Common myeloid progenitor, CD34-positive (primary cell): Measurements from ENCODE around the gene CERS3.

Experiments used
- CTCF ChIA-PET: fragments of 350-600 bp; sonication (Branson Sonifier 250); formaldehyde crosslinking; loops from one replicate; lab custom pipeline; 2021; ENCODE audit warnings: antibody characterized with exemption; lab: Charles Lee
- POLR2A ChIA-PET: fragments of 350-600 bp; sonication (Branson Sonifier 250); formaldehyde crosslinking; loops from one replicate; lab custom pipeline; 2021; ENCODE audit warnings: antibody characterized with exemption; lab: Charles Lee
- DNase-seq, 3 donors: peaks; one replicate each; pipeline versions ENCODE4 v3.0.0 to v3.0.0-alpha.2; 2013
- H3K27ac ChIP-seq, 2 experiments: 1 replicate in 1 of 2; 2 replicates in 1 of 2; pipeline ENCODE4 v1.7.0; 2013; ENCODE audit warnings: inconsistent platforms in 2 of 2, low read length in 2 of 2, mild to moderate bottlenecking in 2 of 2, low read depth in 1 of 2, moderate library complexity in 1 of 2; ENCODE audit not compliant: severe bottlenecking in 2 of 2, insufficient read depth in 1 of 2, poor library complexity in 1 of 2
- H3K27me3 ChIP-seq, 5 experiments: replicated peaks in 2 of 5; 1 replicate in 3 of 5; 2 replicates in 2 of 5; pipeline versions ENCODE4 v1.6.1 to v1.7.0; 2013; ENCODE audit warnings: low read length in 4 of 5, mild to moderate bottlenecking in 2 of 5, moderate library complexity in 2 of 5, inconsistent platforms in 1 of 5; ENCODE audit not compliant: insufficient read depth in 5 of 5, control insufficient read depth in 4 of 5
- H3K36me3 ChIP-seq, 4 experiments: 1 replicate in 2 of 4; 2 replicates in 2 of 4; pipeline versions ENCODE4 v1.6.1 to v1.7.0; 2013; ENCODE audit warnings: low read length in 3 of 4, control low read depth in 1 of 4, mild to moderate bottlenecking in 1 of 4; ENCODE audit not compliant: control insufficient read depth in 4 of 4, insufficient read depth in 4 of 4
- H3K4me1 ChIP-seq, 4 experiments: 1 replicate in 3 of 4; 2 replicates in 1 of 4; pipeline versions ENCODE4 v1.6.1 to v1.7.1; 2013; ENCODE audit warnings: low read length in 3 of 4, mild to moderate bottlenecking in 3 of 4, control low read depth in 1 of 4, inconsistent platforms in 1 of 4, moderate library complexity in 1 of 4; ENCODE audit not compliant: control insufficient read depth in 4 of 4, insufficient read depth in 4 of 4; ENCODE audit errors: control extremely low read depth in 1 of 4
- H3K4me3 ChIP-seq, 7 experiments: 1 replicate in 4 of 7; 2 replicates in 3 of 7; pipeline versions ENCODE4 v1.5.1 to v1.7.0; 2013; ENCODE audit warnings: mild to moderate bottlenecking in 7 of 7, low read length in 6 of 7, moderate library complexity in 6 of 7, inconsistent platforms in 2 of 7, low read depth in 2 of 7, control low read depth in 1 of 7; ENCODE audit not compliant: insufficient read depth in 4 of 7, control insufficient read depth in 1 of 7; ENCODE audit errors: extremely low read depth in 1 of 7
- H3K9me3 ChIP-seq, 5 experiments: 1 replicate in 4 of 5; 2 replicates in 1 of 5; pipeline versions ENCODE4 v1.6.1 to v1.7.1; 2013; ENCODE audit warnings: low read length in 4 of 5, mild to moderate bottlenecking in 2 of 5, inconsistent platforms in 1 of 5, low read depth in 1 of 5, moderate library complexity in 1 of 5; ENCODE audit not compliant: control insufficient read depth in 4 of 5, insufficient read depth in 2 of 5; ENCODE audit errors: control extremely low read depth in 1 of 5
- WGBS: methylation state at CpG from one replicate; pipeline ENCODE4 v1.1.5; 2013; ENCODE audit not compliant: insufficient coverage; 5-methylcytosine and 5-hydroxymethylcytosine counted together

The CERS3 gene

GRCh38 chr15:100501117-100501516, 27.6 kb downstream of the CERS3 start:
- no peaks in the 10 kb centered on the region for H3K4me1 ChIP-seq
- 96% methylated on average over 4 of the region's 5 CpGs for WGBS
- H3K4me3 ChIP-seq, result no peak overlapping the region
- H3K9me3 ChIP-seq, result no peaks in the 10 kb centered on the region
- H3K36me3 ChIP-seq, result no peaks in the 10 kb centered on the region
- peaks cover 0 to 7% (median 4%) of the 10 kb centered on the region in 5 experiments for H3K27me3 ChIP-seq
- CTCF ChIA-PET, result no interaction called here
- H3K27ac ChIP-seq, result no peak overlapping the region
- no peak for DNase-seq
- POLR2A ChIA-PET, result no interaction called here

- H3K36me3 ChIP-seq, result no peaks in the 10 kb centered on the region
- POLR2A ChIA-PET, result no interaction called here
- no peak for DNase-seq
- H3K9me3 ChIP-seq, result no peaks in the 10 kb centered on the region
- H3K27ac ChIP-seq, result no peak overlapping the region
- CTCF ChIA-PET, result no interaction called here
- 100% methylated on average over 1 of the region's 4 CpGs for WGBS
- no peaks in the 10 kb centered on the region for H3K4me1 ChIP-seq
- H3K4me3 ChIP-seq, result no peak overlapping the region
- H3K27me3 ChIP-seq, result peaks cover 0 to 7% (median 5%) of the 10 kb centered on the region in 5 experiments
These were observed 28.3 kb downstream of the CERS3 start for GRCh38 chr15:100500226-100500990.

GRCh38 chr15:100495861-100496260, 32.9 kb downstream of the CERS3 start:
- WGBS, result no CpG with 5 or more reads among the region's 1 CpG
- Histone ChIP-seq H3K27ac (no peak overlapping the region), H3K27me3 (peaks cover 4 to 7% (median 5%) of the 10 kb centered on the region in 5 experiments), H3K9me3 (peaks cover 0 to 5% (median 1%) of the 10 kb centered on the region in 5 experiments), H3K36me3 (no peaks in the 10 kb centered on the region), H3K4me1 (no peaks in the 10 kb centered on the region), H3K4me3 (no peak overlapping the region)
- no peak for DNase-seq
- ChIA-PET CTCF (no interaction called here), POLR2A (no interaction called here)

- ChIA-PET CTCF (no interaction called here), POLR2A (no interaction called here)
- Histone ChIP-seq H3K27ac (no peak overlapping the region), H3K27me3 (peaks cover 0 to 5% (median 2%) of the 10 kb centered on the region in 5 experiments), H3K4me1 (no peaks in the 10 kb centered on the region), H3K4me3 (no peak overlapping the region), H3K36me3 (no peaks in the 10 kb centered on the region), H3K9me3 (peaks cover 0 to 5% (median 1%) of the 10 kb centered on the region in 5 experiments)
- WGBS, result 100% methylated on average over 2 of the region's 4 CpGs
- DNase-seq, result no peak
These were observed 35.5 kb downstream of the CERS3 start for GRCh38 chr15:100493213-100493612.

- H3K36me3 ChIP-seq, result no peaks in the 10 kb centered on the region
- no peak overlapping the region for H3K27ac ChIP-seq
- H3K9me3 ChIP-seq, result peaks cover 0 to 3% (median 0%) of the 10 kb centered on the region in 5 experiments
- peaks cover 0 to 2% (median 0%) of the 10 kb centered on the region in 5 experiments for H3K27me3 ChIP-seq
- 94% methylated on average over 9 of the region's 9 CpGs for whole genome bisulfite sequencing
- no peak for DNase-seq
- ChIA-PET CTCF (no interaction called here), POLR2A (no interaction called here)
- H3K4me1 ChIP-seq, result no peaks in the 10 kb centered on the region
- no peak overlapping the region for H3K4me3 ChIP-seq
These were observed 44.3 kb downstream of the CERS3 start for GRCh38 chr15:100484443-100484842.

GRCh38 chr15:100483370-100483769, 45.4 kb downstream of the CERS3 start:
- Histone ChIP-seq H3K9me3 (peaks cover 0 to 11% (median 1%) of the 10 kb centered on the region in 5 experiments), H3K4me3 (no peak overlapping the region), H3K36me3 (no peaks in the 10 kb centered on the region), H3K27ac (no peak overlapping the region), H3K27me3 (peaks cover 0 to 2% (median 0%) of the 10 kb centered on the region in 5 experiments), H3K4me1 (no peaks in the 10 kb centered on the region)
- POLR2A ChIA-PET, result no interaction called here
- 100% methylated on average over 1 of the region's 2 CpGs for WGBS
- CTCF ChIA-PET, result no interaction called here
- no peak for DNase-seq

GRCh38 chr15:100476805-100477204, 51.9 kb downstream of the CERS3 start:
- peaks cover 2 to 29% (median 8%) of the 10 kb centered on the region in 5 experiments for H3K9me3 ChIP-seq
- CTCF ChIA-PET, result no interaction called here
- no peaks in the 10 kb centered on the region for H3K27me3 ChIP-seq
- POLR2A ChIA-PET, result no interaction called here
- WGBS, result 81% methylated on average over 4 of the region's 4 CpGs
- H3K36me3 ChIP-seq, result no peaks in the 10 kb centered on the region
- no peak for DNase-seq
- no peaks in the 10 kb centered on the region for H3K4me1 ChIP-seq
- no peak overlapping the region for H3K27ac ChIP-seq
- no peak overlapping the region for H3K4me3 ChIP-seq
